GM18873 (cell line): ENCODE measurements around the gene SLC4A5.

Experiments
- ATAC-seq: cut with Tn5 transposase; IDR thresholded peaks from one replicate; pipeline ENCODE4 v1.9.1; 2021; ENCODE audit warnings: mild to moderate bottlenecking, moderate library complexity, moderate number of reproducible peaks; ENCODE audit not compliant: unreplicated experiment, low FRiP score

Gene SLC4A5

GRCh38 chr2:74316627-74317295, 26.5 kb downstream of the SLC4A5 start:
- ATAC-seq: no peak

GRCh38 chr2:74314107-74314506, 29.1 kb downstream of the SLC4A5 start:
- no peak for ATAC-seq

- no peak for ATAC-seq
These were observed 29.7 kb downstream of the SLC4A5 start for GRCh38 chr2:74313497-74313896.

- ATAC-seq: no peak
These were observed 30.3 kb downstream of the SLC4A5 start for GRCh38 chr2:74312913-74313312.

- no peak for ATAC-seq
These were observed 35.5 kb downstream of the SLC4A5 start for GRCh38 chr2:74307720-74308119.

GRCh38 chr2:74304332-74305148, 38.7 kb downstream of the SLC4A5 start:
- no peak for ATAC-seq

- ATAC-seq: no peak
These were observed 40.4 kb downstream of the SLC4A5 start for GRCh38 chr2:74302865-74303264.

- ATAC-seq: no peak
These were observed 42.0 kb downstream of the SLC4A5 start for GRCh38 chr2:74301262-74301661.

GRCh38 chr2:74300506-74300905, 42.7 kb downstream of the SLC4A5 start:
- ATAC-seq: no peak

- no peak for ATAC-seq
These were observed 45.3 kb downstream of the SLC4A5 start for GRCh38 chr2:74297950-74298349.

GRCh38 chr2:74297391-74297790, 45.8 kb downstream of the SLC4A5 start:
- ATAC-seq: no peak

GRCh38 chr2:74293191-74293991, 49.8 kb downstream of the SLC4A5 start:
- ATAC-seq: no peak

- no peak for ATAC-seq
These were observed 50.5 kb downstream of the SLC4A5 start for GRCh38 chr2:74292751-74293150.

GRCh38 chr2:74291886-74292621, 51.2 kb downstream of the SLC4A5 start:
- ATAC-seq: no peak

GRCh38 chr2:74291218-74291544, 52.0 kb downstream of the SLC4A5 start:
- no peak for ATAC-seq

GRCh38 chr2:74290466-74291217, 52.6 kb downstream of the SLC4A5 start:
- no peak for ATAC-seq

GRCh38 chr2:74290066-74290465, 53.1 kb downstream of the SLC4A5 start:
- no peak for ATAC-seq

- ATAC-seq: no peak
These were observed 56.5 kb downstream of the SLC4A5 start for GRCh38 chr2:74286725-74287124.

GRCh38 chr2:74281141-74281975, 61.9 kb downstream of the SLC4A5 start:
- ATAC-seq: no peak
